Neuronal stem cell (in vitro differentiated cells): ENCODE results near the gene LAMP1.
A peak's percentile ranks its signal among the peaks of the same experiment; 100 is the strongest.

ENCODE experiments used
- DNase-seq: peaks from one replicate; pipeline ENCODE4 v3.0.0-alpha.2; 2013; ENCODE audit warnings: low spot score
- H2AFZ ChIP-seq: one replicate; pipeline ENCODE4 v1.6.1; 2013; ENCODE audit warnings: mild to moderate bottlenecking, low read length, inconsistent platforms
- H2AK5ac ChIP-seq: 2 replicates; pipeline ENCODE4 v1.6.1; 2013; ENCODE audit warnings: low read depth, mild to moderate bottlenecking, inconsistent platforms, low read length, moderate library complexity, mixed read lengths
- H2BK120ac ChIP-seq: 2 replicates; pipeline ENCODE4 v1.6.1; 2013; ENCODE audit warnings: low read depth, mild to moderate bottlenecking, inconsistent platforms, low read length, moderate library complexity, mixed read lengths
- H2BK12ac ChIP-seq: one replicate; pipeline ENCODE4 v1.6.1; 2013; ENCODE audit warnings: low read length, inconsistent platforms
- H2BK15ac ChIP-seq: 2 replicates; pipeline ENCODE4 v1.6.1; 2013; ENCODE audit warnings: mild to moderate bottlenecking, low read length, inconsistent platforms, mixed read lengths
- H2BK5ac ChIP-seq: one replicate; pipeline ENCODE4 v1.6.1; 2013; ENCODE audit warnings: inconsistent platforms, mild to moderate bottlenecking, low read length, moderate library complexity
- H3K14ac ChIP-seq: one replicate; pipeline ENCODE4 v1.6.1; 2013; ENCODE audit warnings: low read length, inconsistent platforms
- H3K18ac ChIP-seq: 2 replicates; pipeline ENCODE4 v1.6.1; 2013; ENCODE audit warnings: low read length, inconsistent platforms
- H3K23ac ChIP-seq: 2 replicates; pipeline ENCODE4 v1.6.1; 2013; ENCODE audit warnings: low read depth, mild to moderate bottlenecking, mixed read lengths, low read length, inconsistent platforms; ENCODE audit not compliant: poor library complexity
- H3K27ac ChIP-seq: replicated peaks from 3 replicates; pipeline ENCODE4 v1.5.1; 2013; ENCODE audit warnings: low read length, inconsistent platforms
- H3K27me3 ChIP-seq, 3 experiments: 2 replicates each; pipeline ENCODE4 v1.6.1; 2013; ENCODE audit warnings: low read length in 3 of 3, mild to moderate bottlenecking in 2 of 3, inconsistent platforms in 1 of 3, low read depth in 1 of 3, mixed read lengths in 1 of 3, moderate library complexity in 1 of 3; ENCODE audit not compliant: control insufficient read depth in 3 of 3, insufficient read depth in 3 of 3
- H3K36me3 ChIP-seq, 2 donors: replicated peaks in 1 of 2; 2 replicates each; pipeline ENCODE4 v1.6.1; 2013; ENCODE audit warnings: low read length in 2 of 2; ENCODE audit not compliant: control insufficient read depth in 2 of 2, insufficient read depth in 2 of 2
- H3K4ac ChIP-seq: 2 replicates; pipeline ENCODE4 v1.6.1; 2013; ENCODE audit warnings: inconsistent platforms, mild to moderate bottlenecking, low read length, moderate library complexity
- H3K4me1 ChIP-seq, 2 donors: 1 replicate in 1 of 2; 2 replicates in 1 of 2; pipeline ENCODE4 v1.6.1; 2013; ENCODE audit warnings: low read length in 2 of 2, low read depth in 1 of 2; ENCODE audit not compliant: control insufficient read depth in 2 of 2, insufficient read depth in 1 of 2
- H3K4me2 ChIP-seq: one replicate; pipeline ENCODE4 v1.6.1; 2013; ENCODE audit warnings: mild to moderate bottlenecking, low read length, inconsistent platforms; ENCODE audit not compliant: insufficient read depth, poor library complexity, severe bottlenecking
- H3K4me3 ChIP-seq, 2 donors: 2 replicates each; pipeline ENCODE4 v1.5.1; 2013; ENCODE audit warnings: low read length in 2 of 2, mild to moderate bottlenecking in 2 of 2, inconsistent platforms in 1 of 2, moderate library complexity in 1 of 2
- H3K79me1 ChIP-seq: one replicate; pipeline ENCODE4 v1.6.1; 2013; ENCODE audit warnings: low read depth, mild to moderate bottlenecking, inconsistent platforms, low read length, moderate library complexity
- H3K9ac ChIP-seq: one replicate; pipeline ENCODE4 v1.6.1; 2013; ENCODE audit warnings: mild to moderate bottlenecking, low read depth, low read length, inconsistent platforms; ENCODE audit not compliant: poor library complexity
- H3K9me3 ChIP-seq, 2 donors: replicated peaks in 1 of 2; 2 replicates each; pipeline versions ENCODE3 to v1.6.1; 2013; ENCODE audit warnings: low read length in 2 of 2, mild to moderate bottlenecking in 2 of 2, inconsistent platforms in 1 of 2, low read depth in 1 of 2, mixed read lengths in 1 of 2, moderate library complexity in 1 of 2; ENCODE audit not compliant: control insufficient read depth in 2 of 2, insufficient read depth in 1 of 2
- H4K8ac ChIP-seq: one replicate; pipeline ENCODE4 v1.6.1; 2013; ENCODE audit warnings: low read depth, mild to moderate bottlenecking, inconsistent platforms, low read length, moderate library complexity
- H4K91ac ChIP-seq: one replicate; pipeline ENCODE4 v1.6.1; 2013; ENCODE audit warnings: low read length, low read depth, mild to moderate bottlenecking, inconsistent platforms; ENCODE audit not compliant: poor library complexity
- WGBS, 2 donors: extraction: QIAGEN DNeasy Blood & Tissue Kit; methylation state at CpG; one replicate each; pipeline ENCODE4 v1.1.7; 2013; ENCODE audit warnings: missing lambda C conversion rate in 2 of 2, mixed read lengths in 1 of 2; ENCODE audit not compliant: insufficient read length in 2 of 2, insufficient replicate concordance in 1 of 2; ENCODE audit errors: extremely low coverage in 2 of 2; 5-methylcytosine and 5-hydroxymethylcytosine counted together

Gene LAMP1

DNA sequence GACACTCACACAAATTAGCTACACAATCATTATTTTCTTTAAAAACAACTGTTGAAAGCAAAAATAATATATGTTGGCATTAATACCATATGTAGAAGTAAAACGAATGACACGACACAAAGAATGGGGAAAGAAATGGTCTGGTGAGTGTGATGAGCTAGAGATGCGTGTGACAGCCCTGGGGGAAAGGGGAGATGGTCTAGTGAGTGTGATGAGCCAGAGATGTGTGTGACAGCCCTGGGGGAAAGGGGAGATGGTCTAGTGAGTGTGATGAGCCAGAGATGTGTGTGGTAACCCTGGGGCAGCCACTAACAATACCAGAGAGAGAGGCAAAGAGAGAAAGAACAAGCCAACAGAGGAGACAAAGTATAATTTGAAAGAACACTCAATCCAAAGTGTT lies 22.3 kb upstream of the LAMP1 start:
- no peak overlapping the region for H3K4ac ChIP-seq
- no peak overlapping the region for H2BK15ac ChIP-seq
- no peak for DNase-seq
- no peak overlapping the region for H3K9ac ChIP-seq
- H2BK120ac ChIP-seq, result no peak overlapping the region
- H3K36me3 ChIP-seq, result peaks cover 0 to 17% of the 10 kb centered on the region in 2 donors
- WGBS, 2 donors, result no CpG with 5 or more reads among the region's 3 CpGs
- H2BK12ac ChIP-seq, result no peak overlapping the region
- H2AFZ ChIP-seq, result no peak overlapping the region
- H3K27ac ChIP-seq, result no peak overlapping the region
- H3K4me2 ChIP-seq, result no peak overlapping the region
- H3K27me3 ChIP-seq, result no peaks in the 10 kb centered on the region
- no peaks in the 10 kb centered on the region for H3K79me1 ChIP-seq
- H4K91ac ChIP-seq, result no peak overlapping the region
- no peaks in the 10 kb centered on the region for H3K4me1 ChIP-seq
- H2BK5ac ChIP-seq, result no peak overlapping the region
- no peak overlapping the region for H3K14ac ChIP-seq
- peaks cover 0 to 5% of the 10 kb centered on the region in 2 donors for H3K9me3 ChIP-seq
- no peak overlapping the region for H3K4me3 ChIP-seq
- no peak overlapping the region for H3K18ac ChIP-seq
- H2AK5ac ChIP-seq, result no peak overlapping the region
- H4K8ac ChIP-seq, result no peak overlapping the region
- no peak overlapping the region for H3K23ac ChIP-seq

DNA sequence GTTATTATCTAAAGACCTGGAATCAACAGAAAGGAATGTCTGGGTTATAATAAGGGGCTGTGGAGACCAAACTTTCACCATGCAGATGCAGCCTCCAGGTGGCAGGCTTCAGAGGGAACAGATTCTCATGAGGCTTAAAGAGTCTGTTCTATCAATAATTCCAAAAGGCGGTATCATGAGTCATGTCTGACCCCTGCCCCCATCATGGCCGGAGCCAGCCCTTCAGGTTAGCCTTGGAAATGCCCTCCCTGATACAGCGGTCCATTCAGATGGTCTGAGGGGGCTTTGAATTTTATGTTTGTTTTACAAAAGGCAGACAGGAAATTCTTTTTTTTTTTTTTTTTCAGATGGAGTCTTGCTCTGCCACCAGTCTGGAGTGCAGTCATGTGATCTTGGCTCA lies 21.7 kb upstream of the LAMP1 start:
- Histone ChIP-seq H3K18ac (no peak overlapping the region), H2BK5ac (no peak overlapping the region), H3K27ac (no peak overlapping the region), H2AK5ac (no peak overlapping the region), H3K9me3 (peaks cover 0 to 5% of the 10 kb centered on the region in 2 donors), H3K14ac (no peak overlapping the region), H3K27me3 (no peaks in the 10 kb centered on the region), H4K91ac (no peak overlapping the region), H3K4me2 (no peak overlapping the region), H3K79me1 (no peaks in the 10 kb centered on the region), H4K8ac (no peak overlapping the region), H2BK120ac (no peak overlapping the region), H3K36me3 (peaks cover 0 to 17% of the 10 kb centered on the region in 2 donors), H2BK12ac (no peak overlapping the region), H3K4me1 (no peaks in the 10 kb centered on the region), H3K4ac (no peak overlapping the region), H3K23ac (no peak overlapping the region), H3K9ac (no peak overlapping the region), H2AFZ (peak overlapping the region; percentile 74), H3K4me3 (no peak overlapping the region), H2BK15ac (no peak overlapping the region)
- no CpG with 5 or more reads among the region's 3 CpGs for WGBS, 2 donors
- DNase-seq, result no peak

DNA sequence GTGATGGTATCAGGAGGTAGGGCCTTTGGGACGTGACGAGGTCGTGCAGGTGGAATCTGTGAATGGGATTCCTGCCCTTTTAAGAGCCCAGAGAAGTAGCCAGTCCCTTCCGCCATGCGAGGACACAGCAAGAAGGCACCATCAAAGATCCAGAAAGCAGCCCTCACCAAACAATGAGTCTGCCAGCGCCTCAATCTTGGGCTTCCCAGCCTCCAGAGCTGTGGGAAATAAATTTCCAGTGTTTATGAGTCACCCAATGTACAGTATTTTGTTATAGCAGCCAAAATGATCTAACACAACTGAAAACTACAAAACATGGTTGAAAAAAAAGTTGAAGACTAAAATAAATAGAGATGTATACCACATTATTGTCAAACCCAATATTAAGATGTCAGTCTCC lies 16.9 kb upstream of the LAMP1 start:
- Histone ChIP-seq H2BK15ac (no peak overlapping the region), H2AFZ (no peak overlapping the region), H4K91ac (no peak overlapping the region), H3K27ac (no peak overlapping the region), H2BK120ac (no peak overlapping the region), H3K14ac (no peak overlapping the region), H3K23ac (no peak overlapping the region), H3K27me3 (peaks cover 0 to 2% (median 0%) of the 10 kb centered on the region in 3 experiments), H3K9ac (no peak overlapping the region), H2BK5ac (no peak overlapping the region), H3K4me2 (no peak overlapping the region), H4K8ac (no peak overlapping the region), H3K79me1 (no peaks in the 10 kb centered on the region), H2AK5ac (no peak overlapping the region), H3K4me1 (no peaks in the 10 kb centered on the region), H3K4me3 (no peak overlapping the region), H3K36me3 (no peaks in the 10 kb centered on the region), H3K9me3 (peaks cover 0 to 7% of the 10 kb centered on the region in 2 donors), H3K18ac (no peak overlapping the region), H3K4ac (no peak overlapping the region), H2BK12ac (no peak overlapping the region)
- no CpG with 5 or more reads among the region's 6 CpGs for WGBS, 2 donors
- no peak for DNase-seq

DNA sequence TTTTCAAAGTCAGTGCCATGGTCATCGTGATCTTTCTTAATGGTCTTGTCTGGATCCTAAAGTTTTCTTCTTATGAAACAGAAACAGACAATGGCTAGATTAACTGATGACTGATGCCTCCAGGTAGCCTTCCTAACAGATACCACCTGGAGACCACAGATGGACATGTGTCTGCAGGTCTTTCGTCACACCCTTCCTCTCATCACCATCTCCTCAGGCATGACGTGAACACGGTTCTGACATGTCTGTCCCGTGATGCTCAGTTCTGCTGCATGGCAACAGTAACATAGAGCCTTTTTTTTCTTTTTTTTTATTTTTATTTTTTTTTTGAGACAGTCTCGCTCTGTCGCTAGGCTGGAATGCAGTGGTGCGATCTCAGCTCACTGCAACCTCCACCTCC lies 13.1 kb upstream of the LAMP1 start:
- WGBS, 2 donors, result no CpG with 5 or more reads among the region's 8 CpGs
- Histone ChIP-seq H3K4ac (no peak overlapping the region), H2BK120ac (no peak overlapping the region), H3K9ac (no peak overlapping the region), H3K4me3 (no peak overlapping the region), H3K36me3 (no peaks in the 10 kb centered on the region), H3K4me2 (no peak overlapping the region), H4K8ac (no peak overlapping the region), H3K23ac (no peak overlapping the region), H2BK15ac (no peak overlapping the region), H2AK5ac (no peak overlapping the region), H3K14ac (no peak overlapping the region), H3K18ac (no peak overlapping the region), H4K91ac (no peak overlapping the region), H3K27ac (no peak overlapping the region), H2BK12ac (no peak overlapping the region), H3K79me1 (no peaks in the 10 kb centered on the region), H2BK5ac (no peak overlapping the region), H2AFZ (no peak overlapping the region), H3K9me3 (peaks cover 0 to 10% of the 10 kb centered on the region in 2 donors), H3K27me3 (peaks cover 0 to 4% (median 0%) of the 10 kb centered on the region in 3 experiments), H3K4me1 (no peaks in the 10 kb centered on the region)
- DNase-seq, result no peak
